Mesendoderm (in vitro differentiated cells): Measurements from ENCODE around the gene ZG16.
"Not testable (repeated sequence)": the region's sequence is repeated elsewhere in the genome, so short reads cannot be mapped to it uniquely, and the experiment has no call there.

Source experiments
- DNase-seq: peaks from one replicate; pipeline ENCODE4 v3.0.0; 2013
- H2AK5ac ChIP-seq: 2 replicates; pipeline ENCODE4 v1.6.1; 2013; ENCODE audit warnings: low read length, inconsistent platforms
- H2BK120ac ChIP-seq: 2 replicates; pipeline ENCODE4 v1.6.1; 2013; ENCODE audit warnings: low read depth, mild to moderate bottlenecking, low read length, moderate library complexity, mixed read lengths
- H2BK15ac ChIP-seq: replicated peaks from 2 replicates; pipeline ENCODE4 v1.6.1; 2013; ENCODE audit warnings: low read depth, mild to moderate bottlenecking, moderate library complexity
- H2BK5ac ChIP-seq: 2 replicates; pipeline ENCODE4 v1.6.1; 2013; ENCODE audit warnings: low read length, inconsistent platforms
- H3K18ac ChIP-seq: 2 replicates; pipeline ENCODE4 v1.6.1; 2013; ENCODE audit warnings: mild to moderate bottlenecking, low read length, mixed read lengths
- H3K23ac ChIP-seq: one replicate; pipeline ENCODE4 v1.6.1; 2013; ENCODE audit warnings: low read length
- H3K27ac ChIP-seq: 2 replicates; pipeline ENCODE4 v1.5.1; 2013; ENCODE audit warnings: low read depth, mild to moderate bottlenecking, inconsistent platforms, low read length, moderate library complexity
- H3K27me3 ChIP-seq: 2 replicates; pipeline ENCODE4 v1.6.1; 2013; ENCODE audit warnings: low read length, control low read depth, mild to moderate bottlenecking, inconsistent platforms; ENCODE audit not compliant: insufficient read depth, poor library complexity
- H3K36me3 ChIP-seq: 2 replicates; pipeline ENCODE4 v1.6.1; 2013; ENCODE audit warnings: low read length, inconsistent platforms; ENCODE audit not compliant: control insufficient read depth, insufficient read depth
- H3K4ac ChIP-seq: one replicate; pipeline ENCODE4 v1.6.1; 2013; ENCODE audit warnings: low read depth, mild to moderate bottlenecking, low read length, moderate library complexity
- H3K4me1 ChIP-seq: 2 replicates; pipeline ENCODE4 v1.6.1; 2013; ENCODE audit warnings: low read depth, low read length, inconsistent platforms; ENCODE audit not compliant: control insufficient read depth
- H3K4me2 ChIP-seq: 2 replicates; pipeline ENCODE4 v1.6.1; 2013; ENCODE audit warnings: low read length
- H3K4me3 ChIP-seq: 2 replicates; pipeline ENCODE4 v1.5.1; 2013; ENCODE audit warnings: mild to moderate bottlenecking, low read length
- H3K56ac ChIP-seq: one replicate; pipeline ENCODE4 v1.6.1; 2013; ENCODE audit warnings: low read length
- H3K79me1 ChIP-seq: 2 replicates; pipeline ENCODE4 v1.6.1; 2013; ENCODE audit warnings: low read length, inconsistent platforms
- H3K79me2 ChIP-seq: 2 replicates; pipeline ENCODE4 v1.6.1; 2013; ENCODE audit warnings: mild to moderate bottlenecking, low read length; ENCODE audit not compliant: control insufficient read depth, insufficient read depth
- H3K9ac ChIP-seq: 2 replicates; pipeline ENCODE4 v1.6.1; 2013; ENCODE audit warnings: low read length, inconsistent platforms
- H4K5ac ChIP-seq: one replicate; pipeline ENCODE4 v1.6.1; 2013; ENCODE audit warnings: low read length
- H4K8ac ChIP-seq: one replicate; pipeline ENCODE4 v1.6.1; 2013; ENCODE audit warnings: low read depth, mild to moderate bottlenecking, control low read depth, low read length, moderate library complexity
- WGBS: extraction: QIAGEN DNeasy Blood & Tissue Kit; methylation state at CpG from one replicate; pipeline ENCODE4 v1.1.7; 2013; ENCODE audit warnings: low lambda C conversion rate, missing lambda C conversion rate; ENCODE audit not compliant: insufficient coverage; ENCODE audit errors: extremely low coverage; 5-methylcytosine and 5-hydroxymethylcytosine counted together

The ZG16 gene

GRCh38 chr16:29783094-29783953, 5.3 kb downstream of the ZG16 start:
- H3K56ac ChIP-seq, H3K4me3 ChIP-seq, H4K5ac ChIP-seq, H2BK5ac ChIP-seq, H3K23ac ChIP-seq, H3K27ac ChIP-seq, DNase-seq, H3K79me2 ChIP-seq, H3K36me3 ChIP-seq, H2AK5ac ChIP-seq, H3K18ac ChIP-seq, H4K8ac ChIP-seq, H3K9ac ChIP-seq, H2BK15ac ChIP-seq, H3K4ac ChIP-seq, H2BK120ac ChIP-seq, H3K27me3 ChIP-seq, H3K79me1 ChIP-seq, H3K4me1 ChIP-seq, H3K4me2 ChIP-seq: not testable (repeated sequence)
- WGBS = no CpG with 5 or more reads among the region's 13 CpGs

GRCh38 chr16:29784157-29784556, 6.1 kb downstream of the ZG16 start:
- no peak overlapping the region for H2BK5ac ChIP-seq
- no peaks in the 10 kb centered on the region for H3K27me3 ChIP-seq
- no peaks in the 10 kb centered on the region for H3K36me3 ChIP-seq
- no peak overlapping the region for H3K27ac ChIP-seq
- no peak overlapping the region for H2BK120ac ChIP-seq
- no peak overlapping the region for H4K5ac ChIP-seq
- H3K23ac ChIP-seq = no peak overlapping the region
- H3K4me3 ChIP-seq = no peak overlapping the region
- H3K4me2 ChIP-seq = no peak overlapping the region
- H3K9ac ChIP-seq = no peak overlapping the region
- H2AK5ac ChIP-seq = no peak overlapping the region
- H3K79me1 ChIP-seq = no peaks in the 10 kb centered on the region
- no peaks in the 10 kb centered on the region for H3K79me2 ChIP-seq
- H3K18ac ChIP-seq = no peak overlapping the region
- no peak overlapping the region for H3K4ac ChIP-seq
- no peak overlapping the region for H3K56ac ChIP-seq
- no peaks in the 10 kb centered on the region for H3K4me1 ChIP-seq
- DNase-seq = no peak
- WGBS = no CpG with 5 or more reads among the region's 2 CpGs
- H2BK15ac ChIP-seq = no peak overlapping the region
- no peak overlapping the region for H4K8ac ChIP-seq

- Histone ChIP-seq H3K9ac (peak overlapping the region; percentile 69), H2BK15ac (no peak overlapping the region), H3K36me3 (no peaks in the 10 kb centered on the region), H3K79me1 (no peaks in the 10 kb centered on the region), H2BK120ac (no peak overlapping the region), H4K8ac (no peak overlapping the region), H3K4me1 (peaks cover 2% of the 10 kb centered on the region), H3K18ac (no peak overlapping the region), H3K4ac (no peak overlapping the region), H3K27ac (no peak overlapping the region), H3K4me3 (no peak overlapping the region), H4K5ac (no peak overlapping the region), H3K4me2 (peak overlapping the region; percentile 68), H3K79me2 (no peaks in the 10 kb centered on the region), H3K23ac (no peak overlapping the region), H2AK5ac (no peak overlapping the region), H3K27me3 (no peaks in the 10 kb centered on the region), H2BK5ac (no peak overlapping the region), H3K56ac (peak overlapping the region; percentile 87)
- peak; percentile 88 for DNase-seq
- no CpG with 5 or more reads among the region's 38 CpGs for WGBS
Measured at GRCh38 chr16:29784901-29785500, 6.9 kb downstream of the ZG16 start.

- no CpG with 5 or more reads among the region's 4 CpGs for WGBS
- H3K27ac ChIP-seq, H3K9ac ChIP-seq, H3K4me2 ChIP-seq, H3K4ac ChIP-seq, DNase-seq, H2BK120ac ChIP-seq, H2BK5ac ChIP-seq, H3K23ac ChIP-seq, H3K18ac ChIP-seq, H2BK15ac ChIP-seq, H3K4me3 ChIP-seq, H3K79me1 ChIP-seq, H4K8ac ChIP-seq, H4K5ac ChIP-seq, H3K27me3 ChIP-seq, H3K36me3 ChIP-seq, H2AK5ac ChIP-seq, H3K4me1 ChIP-seq, H3K56ac ChIP-seq: not testable (repeated sequence)
- H3K79me2 ChIP-seq = peaks cover 16% of the 10 kb centered on the region
Measured at GRCh38 chr16:29787155-29787554, 9.1 kb downstream of the ZG16 start.

- DNase-seq = no peak
- Histone ChIP-seq H2BK15ac (no peak overlapping the region), H2BK120ac (no peak overlapping the region), H3K4ac (peak overlapping the region; percentile 91), H3K79me2 (peaks cover 40% of the 10 kb centered on the region), H3K4me3 (peak overlapping the region; percentile 49), H3K4me2 (peak overlapping the region; percentile 90), H2BK5ac (peak overlapping the region; percentile 69), H4K8ac (no peak overlapping the region), H3K9ac (peak overlapping the region; percentile 97), H2AK5ac (peak overlapping the region; percentile 72), H3K36me3 (peaks cover 2% of the 10 kb centered on the region), H3K18ac (peak overlapping the region; percentile 12), H3K23ac (peak overlapping the region; percentile 97), H3K4me1 (peaks cover 12% of the 10 kb centered on the region), H3K56ac (peak overlapping the region; percentile 97), H3K79me1 (peaks cover 17% of the 10 kb centered on the region), H3K27me3 (no peaks in the 10 kb centered on the region), H3K27ac (no peak overlapping the region), H4K5ac (peak overlapping the region; percentile 87)
- no CpG with 5 or more reads among the region's 20 CpGs for WGBS
Measured at GRCh38 chr16:29789775-29790182, 11.7 kb downstream of the ZG16 start.
